K562 (cell line): ENCODE data around the gene SPEM2. TPM values are rescaled to one million over a fixed set of nuclear protein-coding genes. Genes with fewer than 3 reads are reported as not detected.

Experiments
- CTCFL ChIP-seq: IDR thresholded peaks from 2 replicates; pipeline ENCODE4 v1.6.1; 2011; ENCODE audit warnings: borderline replicate concordance, low read depth, mild to moderate bottlenecking, moderate library complexity, low read length; ENCODE audit not compliant: insufficient read depth, poor library complexity, severe bottlenecking
- E2F6 ChIP-seq, 2 experiments: IDR thresholded peaks; 2 replicates each; pipeline ENCODE4 v1.6.1; 2011; ENCODE audit warnings: borderline replicate concordance in 1 of 2, control low read depth in 1 of 2, low read depth in 1 of 2, low read length in 1 of 2, mild to moderate bottlenecking in 1 of 2, mixed read lengths in 1 of 2, moderate library complexity in 1 of 2; ENCODE audit not compliant: insufficient read depth in 1 of 2, insufficient read length in 1 of 2, poor library complexity in 1 of 2, severe bottlenecking in 1 of 2; ENCODE audit errors: extremely low read depth in 1 of 2
- HNRNPH1 ChIP-seq: fragments of 200-400 bp; formaldehyde crosslinking; optimal IDR thresholded peaks from 2 replicates; pipeline ENCODE3; 2017; ENCODE audit warnings: low read depth, mild to moderate bottlenecking, low read length, moderate library complexity
- KAT7 ChIP-seq: sonication (generic); formaldehyde crosslinking; IDR thresholded peaks from 2 replicates; pipeline ENCODE4 v1.8.0; 2022; ENCODE audit warnings: missing genetic modification reagents, mild to moderate bottlenecking, borderline replicate concordance
- MAFK ChIP-seq: IDR thresholded peaks from 2 replicates; pipeline ENCODE4 v1.6.1; 2011; ENCODE audit warnings: low read length, improper control_type of control experiment
- MTA1 ChIP-seq: fragments of 450-650 bp; IDR thresholded peaks from 2 replicates; pipeline ENCODE4 v1.6.1; 2017; ENCODE audit warnings: borderline replicate concordance
- NCOA2 ChIP-seq, 2 experiments: fragments of 450-650 bp; IDR thresholded peaks; 2 replicates each; pipeline ENCODE4 v1.6.1; 2018; ENCODE audit warnings: mild to moderate bottlenecking in 2 of 2, moderate library complexity in 1 of 2; ENCODE audit not compliant: partially characterized antibody in 2 of 2
- NFATC3 ChIP-seq: fragments of 450-650 bp; IDR thresholded peaks from 2 replicates; pipeline ENCODE4 v1.6.1; 2017; ENCODE audit warnings: mild to moderate bottlenecking
- POLR2AphosphoS5 ChIP-seq: IDR thresholded peaks from 2 replicates; pipeline ENCODE4 v1.6.1; 2011; ENCODE audit warnings: mild to moderate bottlenecking, low read depth, low read length, moderate library complexity; ENCODE audit not compliant: control insufficient read depth, insufficient read depth
- SMAD3 ChIP-seq: fragments of 450-650 bp; formaldehyde crosslinking; conservative IDR thresholded peaks from 2 replicates; pipeline ENCODE4 v1.4.0; 2020; ENCODE audit warnings: mild to moderate bottlenecking
- ZBTB11 ChIP-seq, 3 experiments: fragments of 200-800 bp in 1 of 3; fragments of 250-450 bp in 1 of 3; fragments of 450-650 bp in 1 of 3; sonication (Bioruptor Pico) in 1 of 3; sonication (Bioruptor generic) in 1 of 3; formaldehyde crosslinking in 1 of 3; IDR thresholded peaks; 2 replicates each; pipeline versions ENCODE4 v1.6.1 to v1.8.0; 2016 to 2022; ENCODE audit warnings: mild to moderate bottlenecking in 2 of 3, missing genetic modification characterization in 2 of 3, missing compliant biosample characterization in 1 of 3, moderate library complexity in 1 of 3
- ZKSCAN1 ChIP-seq: fragments of 150-350 bp; IDR thresholded peaks from 2 replicates; pipeline ENCODE4 v1.6.1; 2016; ENCODE audit warnings: low read depth, low read length
- ZNF639 ChIP-seq, 2 experiments: fragments of 200-800 bp in 1 of 2; sonication (Bioruptor generic) in 1 of 2; sonication (generic) in 1 of 2; formaldehyde crosslinking in 1 of 2; IDR thresholded peaks in 1 of 2; conservative IDR thresholded peaks in 1 of 2; 2 replicates each; pipeline versions ENCODE4 v1.5.0 to v1.6.1; 2016 to 2020; ENCODE audit warnings: missing compliant biosample characterization in 1 of 2, missing genetic modification characterization in 1 of 2, missing genetic modification reagents in 1 of 2
- polyA plus RNA-seq, 8 experiments: library from polyadenylated mRNA; depleted of rRNA in 4 of 8; stranded (reverse) in 5 of 8; unstranded in 3 of 8; fragments of >200 nt; fragmentation: Nextera tagmentation in 2 of 8; fragmentation: Illumina TruSeq in 1 of 8; extraction: Ambion mirVana in 2 of 8; extraction: Trizol in 1 of 8; gene quantifications; 2 replicates each; pipeline versions ENCODE4 v1.2.1 to v1.2.3, GENCODE V29; 2011 to 2014; ENCODE audit warnings: inconsistent platforms in 1 of 8, missing spikeins in 1 of 8
- total RNA-seq, 7 experiments: library from RNA; depleted of rRNA in 6 of 7; stranded (reverse); fragments of >200 nt in 6 of 7; fragmentation: Illumina TruSeq in 2 of 7; extraction: Trizol in 2 of 7; gene quantifications; 2 replicates each; pipeline versions ENCODE4 v1.2.1 to v1.2.3, GENCODE V29; 2011 to 2021; ENCODE audit warnings: low replicate concordance in 1 of 7

Gene SPEM2
- total and polyA plus RNA-seq, 9 of the 15 experiments (the other 6 are each of a cell fraction or from before 2014, with no cell fraction given) = not detected

- TF ChIP-seq ZNF639 (CRISPR knock-in tag; conservative IDR thresholded peaks at IDR 0.05 in 1 of 2, IDR thresholded peaks at IDR 0.05 in 1 of 2) (no peak), SMAD3 (CRISPR knock-in tag) (no peak), ZBTB11 (CRISPR knock-in tag; IDR thresholded peaks at IDR 0.05) (no peak), E2F6 (IDR thresholded peaks at IDR 0.05; ENCODE audit: borderline replicate concordance in 1 of 2, extremely low read depth in 1 of 2, insufficient read depth in 1 of 2, insufficient read length in 1 of 2, low read depth in 1 of 2, low read length in 1 of 2, poor library complexity in 1 of 2, severe bottlenecking in 1 of 2) (peak; percentile 31 to 57), HNRNPH1 (no peak), MAFK (no peak), ZKSCAN1 (0 out of 2 replicates have a peak, but pooled peaks have one; percentile 13), KAT7 (CRISPR knock-in tag) (0 out of 2 replicates have a peak, but pooled peaks have one; percentile 44), POLR2AphosphoS5 (0 out of 2 replicates have a peak, but pooled peaks have one; percentile 15), MTA1 (no peak), NFATC3 (no peak), CTCFL (peak; percentile 71), NCOA2 (IDR thresholded peaks at IDR 0.05; ENCODE audit: partially characterized antibody in 2 of 2) (no peak)
Measured at GRCh38 chr17:7435676-7436555, 10.5 kb downstream of the SPEM2 start (continued).
